ENCODE measurements around the gene RUBCN. TPM values are rescaled to one million over a fixed set of nuclear protein-coding genes. Genes with fewer than 3 reads are reported as not detected.
A peak's percentile ranks its signal among the peaks of the same experiment; 100 is the strongest.

RUBCN gene
- total and polyA plus RNA-seq, 2 of the 13 experiments (the other 11 are each of a cell fraction or from before 2014, with no cell fraction given) = 5.2 to 8.1 TPM

GRCh38 chr3:197752107-197752506 is 15.4 kb upstream of the RUBCN start:
- Histone ChIP-seq H3K79me2 (ENCODE audit: insufficient read depth, low read length) (peaks cover 34% of the 10 kb centered on the region), H3K9me3 (ENCODE audit: low read length) (no peaks in the 10 kb centered on the region), H3K4me1 (ENCODE audit: insufficient read depth, low read length) (peaks cover 29% of the 10 kb centered on the region), H3K9ac (ENCODE audit: insufficient read depth, low read depth, low read length) (no peak overlapping the region), H3K27ac (ENCODE audit: extremely low read length, insufficient read depth, low read length) (no peak overlapping the region), H3K36me3 (replicated peaks in 1 of 2; ENCODE audit: control insufficient read depth in 1 of 2, insufficient read depth in 2 of 2, low read length in 2 of 2) (peaks cover 0 to 8% of the 10 kb centered on the region in 2 experiments; a peak in 1 of 5 replicates), H4K20me1 (ENCODE audit: insufficient read depth, low read length) (peaks cover 7% of the 10 kb centered on the region; the same call in 1 of the 2 replicates), H2AFZ (ENCODE audit: low read length) (no peak overlapping the region), H3K27me3 (ENCODE audit: control insufficient read depth in 1 of 2, insufficient read depth in 2 of 2, low read length in 2 of 2) (peaks cover 0 to 5% of the 10 kb centered on the region in 2 experiments; a peak in 1 of 5 replicates), H3K4me2 (ENCODE audit: low read depth, low read length) (peak overlapping the region; percentile 85), H3K4me3 (replicated peaks in 1 of 3; ENCODE audit: insufficient read depth in 1 of 3, low read depth in 2 of 3, low read length in 3 of 3) (peak overlapping the region in 2 of 3 experiments; percentile 75 to 77; a peak in 3 of 6 replicates)
- ATAC-seq = no peak
- TF ChIP-seq ZNF446 (CRISPR knock-in tag; IDR thresholded peaks at IDR 0.05) = no peak
- no peak for TF ChIP-seq ZNF253 (CRISPR knock-in tag; IDR thresholded peaks at IDR 0.05; ENCODE audit: borderline replicate concordance)
- TF ChIP-seq ZNF768 (CRISPR knock-in tag; IDR thresholded peaks at IDR 0.05) = no peak
- no peak for TF ChIP-seq MEIS2 (CRISPR knock-in tag; IDR thresholded peaks at IDR 0.05)
- 0 out of 2 replicates have a peak, but pooled peaks have one; percentile 6 for TF ChIP-seq ZNF274 (CRISPR knock-in tag; IDR thresholded peaks at IDR 0.05)
- no peak for DNase-seq (ENCODE audit: low spot score)
- intact Hi-C loops (cut with micrococcal nuclease; ENCODE audit: unreplicated experiment) (loop anchor here (5.0 kb wide), 1 partner anchor 40 kb away; the partner anchor contains the start of gene LRCH3), in situ Hi-C loops (cut with HindIII; ENCODE audit: extremely low pct_ligation_motif_present, low pct_unique_long_range_greater_than_20kb) (no loop called here)
- POLR2A ChIA-PET = no interaction called here
- BruUV-seq (replicated peaks) = no TSS peak
- FAIRE-seq = no peak
- CTCF ChIA-PET (ENCODE audit: low intra/inter-chr PET ratio, low total read pairs) = no interaction called here
- WGBS (ENCODE audit: low lambda C conversion rate) = 79% methylated on average over 5 of the region's 5 CpGs

GRCh38 chr3:197750858-197751737 is 14.4 kb upstream of the RUBCN start:
- Histone ChIP-seq H3K36me3 (replicated peaks in 1 of 2; ENCODE audit: control insufficient read depth in 1 of 2, insufficient read depth in 2 of 2, low read length in 2 of 2) (no peaks in the 10 kb centered on the region), H4K20me1 (ENCODE audit: insufficient read depth, low read length) (peaks cover 7% of the 10 kb centered on the region; the same call in 1 of the 2 replicates), H3K79me2 (ENCODE audit: insufficient read depth, low read length) (peaks cover 32% of the 10 kb centered on the region), H3K4me1 (ENCODE audit: insufficient read depth, low read length) (peaks cover 37% of the 10 kb centered on the region), H3K9ac (ENCODE audit: insufficient read depth, low read depth, low read length) (peak overlapping the region; percentile 72), H3K4me2 (ENCODE audit: low read depth, low read length) (peak overlapping the region; percentile 85), H3K4me3 (replicated peaks in 1 of 3; ENCODE audit: insufficient read depth in 1 of 3, low read depth in 2 of 3, low read length in 3 of 3) (peak overlapping the region; percentile 75 to 86 (median 77)), H3K27ac (ENCODE audit: extremely low read length, insufficient read depth, low read length) (peak overlapping the region; percentile 56), H3K27me3 (ENCODE audit: control insufficient read depth in 1 of 2, insufficient read depth in 2 of 2, low read length in 2 of 2) (peaks cover 0 to 5% of the 10 kb centered on the region in 2 experiments; a peak in 1 of 5 replicates), H3K9me3 (ENCODE audit: low read length) (no peaks in the 10 kb centered on the region), H2AFZ (ENCODE audit: low read length) (no peak overlapping the region)
- DNase-seq (ENCODE audit: low spot score) = no peak
- FAIRE-seq = no peak
- ChIA-PET POLR2A (interaction anchor here (0.8 to 1.9 kb wide), 5 partner anchors 9 to 70 kb away, joined by 3 to 6 read pairs (median 4); partner anchors contain the start of genes LRCH3 and RUBCN), CTCF (ENCODE audit: low intra/inter-chr PET ratio, low total read pairs) (no interaction called here)
- under 1% methylated on average over 36 of the region's 36 CpGs for WGBS (ENCODE audit: low lambda C conversion rate)
- no TSS peak for BruUV-seq (replicated peaks)
- intact Hi-C loops (cut with micrococcal nuclease; ENCODE audit: unreplicated experiment) = loop anchor here (5.0 kb wide), 1 partner anchor 41 kb away; the partner anchor contains the start of gene LRCH3
- in situ Hi-C loops (cut with HindIII; ENCODE audit: extremely low pct_ligation_motif_present, low pct_unique_long_range_greater_than_20kb) = no loop called here
- no peak for ATAC-seq
- TF ChIP-seq DNMT1 (CRISPR knock-in tag; IDR thresholded peaks at IDR 0.05) = no peak
- no peak for TF ChIP-seq EP300 (IDR thresholded peaks at IDR 0.05; ENCODE audit: low read depth in 2 of 2, low read length in 2 of 2)
- no peak for TF ChIP-seq EP300 (CRISPR knock-in tag; IDR thresholded peaks at IDR 0.05; ENCODE audit: borderline replicate concordance)
- no peak for TF ChIP-seq PITX1 (CRISPR knock-in tag; IDR thresholded peaks at IDR 0.05)
- TF ChIP-seq SP1 (IDR thresholded peaks at IDR 0.05) = no peak
- no peak for TF ChIP-seq SP1 (CRISPR knock-in tag; IDR thresholded peaks at IDR 0.05)
- TF ChIP-seq ATAD3A (CRISPR knock-in tag; IDR thresholded peaks at IDR 0.05) = no peak
- no peak for TF ChIP-seq CHD2 (IDR thresholded peaks at IDR 0.05; ENCODE audit: low read depth, low read length)
- no peak for TF ChIP-seq TRAFD1 (CRISPR knock-in tag; IDR thresholded peaks at IDR 0.05; ENCODE audit: borderline replicate concordance)
- TF ChIP-seq ZKSCAN8 (CRISPR knock-in tag; IDR thresholded peaks at IDR 0.05; ENCODE audit: borderline replicate concordance) = no peak
- TF ChIP-seq ZNF24 (IDR thresholded peaks at IDR 0.05) = no peak
- TF ChIP-seq KDM5B (CRISPR knock-in tag; IDR thresholded peaks at IDR 0.05; ENCODE audit: borderline replicate concordance) = no peak
- no peak for TF ChIP-seq HDAC1 (CRISPR knock-in tag; IDR thresholded peaks at IDR 0.05)
